Ishikawa (cell line): ENCODE results near the gene TRAF7.

Experiments
- CEBPB ChIP-seq: IDR thresholded peaks from 2 replicates; pipeline ENCODE4 v1.6.1; 2012
- EGR1 ChIP-seq: IDR thresholded peaks from 2 replicates; pipeline ENCODE4 v1.6.1; 2012
- EP300 ChIP-seq: IDR thresholded peaks from 2 replicates; pipeline ENCODE4 v1.6.1; 2012; ENCODE audit warnings: borderline replicate concordance
- FOXM1 ChIP-seq: IDR thresholded peaks from 2 replicates; pipeline ENCODE4 v1.6.1; 2012; ENCODE audit warnings: low read depth, borderline replicate concordance
- MAX ChIP-seq: IDR thresholded peaks from 2 replicates; pipeline ENCODE4 v1.6.1; 2012
- NFIC ChIP-seq: IDR thresholded peaks from 2 replicates; pipeline ENCODE4 v1.6.1; 2012
- RAD21 ChIP-seq: IDR thresholded peaks from 2 replicates; pipeline ENCODE4 v1.6.1; 2012; ENCODE audit warnings: low read depth
- REST ChIP-seq: IDR thresholded peaks from 2 replicates; pipeline ENCODE4 v1.6.1; 2012; ENCODE audit warnings: low read depth, mild to moderate bottlenecking
- TAF1 ChIP-seq: IDR thresholded peaks from 2 replicates; pipeline ENCODE4 v1.6.1; 2012; ENCODE audit warnings: low read depth, mild to moderate bottlenecking
- YY1 ChIP-seq: IDR thresholded peaks from 2 replicates; pipeline ENCODE4 v1.6.1; 2012; ENCODE audit warnings: low read depth

GRCh38 chr16:2186505-2186904 lies 30.9 kb downstream of the TRAF7 start:
- TF ChIP-seq TAF1, result no peak
- TF ChIP-seq NFIC, result no peak
- TF ChIP-seq EP300, result no peak
- TF ChIP-seq EGR1, result no peak
- no peak for TF ChIP-seq CEBPB
- TF ChIP-seq RAD21, result no peak
- TF ChIP-seq REST, result no peak
- TF ChIP-seq YY1, result no peak
- no peak for TF ChIP-seq MAX
- TF ChIP-seq FOXM1, result no peak
